ENCODE measurements around the gene ALKBH7.
"Not testable (repeated sequence)": the region's sequence is repeated elsewhere in the genome, so short reads cannot be mapped to it uniquely, and the experiment has no call there.

ALKBH7 gene

GRCh38 chr19:6372594-6373095 lies at the start of gene ALKBH7:
Gene ALKBH7, plus strand, starts transcription at chr19:6372794. Its CDS starts 27 bp downstream, at chr19:6372821.
- peak; percentile 91 for DNase-seq

- no peak for DNase-seq
Observed at GRCh38 chr19:6324757-6325156, 47.8 kb upstream of the ALKBH7 start.

- no peak for DNase-seq
Observed at GRCh38 chr19:6325614-6326013, 47.0 kb upstream of the ALKBH7 start.

- no peak for DNase-seq
Observed at GRCh38 chr19:6326815-6327214, 45.8 kb upstream of the ALKBH7 start.

GRCh38 chr19:6333439-6333838 lies 39.2 kb upstream of the ALKBH7 start, which contains the start of gene ACER1:
Gene ACER1, minus strand, starts transcription at chr19:6333612. Its CDS starts 61 bp downstream, at chr19:6333551.
- no peak for DNase-seq

GRCh38 chr19:6334490-6335285 lies 37.9 kb upstream of the ALKBH7 start:
- DNase-seq = no peak

- DNase-seq = no peak
Observed at GRCh38 chr19:6340493-6341201, 31.9 kb upstream of the ALKBH7 start.

- DNase-seq = no peak
Observed at GRCh38 chr19:6343462-6343861, 29.1 kb upstream of the ALKBH7 start.

- DNase-seq = not testable (repeated sequence)
Observed at GRCh38 chr19:6349271-6349670, 23.3 kb upstream of the ALKBH7 start.

GRCh38 chr19:6350688-6351087 lies 21.9 kb upstream of the ALKBH7 start:
- DNase-seq = no peak

GRCh38 chr19:6352381-6353165 lies 20.0 kb upstream of the ALKBH7 start:
- DNase-seq = no peak

- no peak for DNase-seq
Observed at GRCh38 chr19:6354098-6354674, 18.4 kb upstream of the ALKBH7 start.

- not testable (repeated sequence) for DNase-seq
Observed at GRCh38 chr19:6355321-6356040, 17.1 kb upstream of the ALKBH7 start.

- DNase-seq = no peak
Observed at GRCh38 chr19:6357174-6357573, 15.4 kb upstream of the ALKBH7 start.

GRCh38 chr19:6358003-6358402 lies 14.6 kb upstream of the ALKBH7 start:
- no peak for DNase-seq

GRCh38 chr19:6359568-6360341 lies 12.8 kb upstream of the ALKBH7 start:
- no peak for DNase-seq

- not testable (repeated sequence) for DNase-seq
Observed at GRCh38 chr19:6360445-6360844, 12.1 kb upstream of the ALKBH7 start.

- not testable (repeated sequence) for DNase-seq
Observed at GRCh38 chr19:6360857-6361216, 11.8 kb upstream of the ALKBH7 start.

- no peak for DNase-seq
Observed at GRCh38 chr19:6362027-6362350, 10.6 kb upstream of the ALKBH7 start.

GRCh38 chr19:6362351-6362801 lies 10.2 kb upstream of the ALKBH7 start:
- peak; percentile 11 for DNase-seq

GRCh38 chr19:6364353-6364752 lies 8.2 kb upstream of the ALKBH7 start:
- no peak for DNase-seq

All from stimulated activated CD4-positive, alpha-beta T cell treated with anti-CD3 and anti-CD28 coated beads, Interleukin-4, amount 100 ng/mL, for 1 hour (primary cell).